GM12801 (cell line): ENCODE measurements around the gene DIP2C.

Experiments used
- CTCF ChIP-seq: IDR thresholded peaks from one replicate; pipeline ENCODE4 v1.5.1; 2011; ENCODE audit warnings: control low read depth; ENCODE audit not compliant: insufficient read length; ENCODE audit errors: extremely low read depth

The DIP2C gene

GRCh38 chr10:490891-491571 is 198.4 kb downstream of the DIP2C start:
- no peak for TF ChIP-seq CTCF

DNA sequence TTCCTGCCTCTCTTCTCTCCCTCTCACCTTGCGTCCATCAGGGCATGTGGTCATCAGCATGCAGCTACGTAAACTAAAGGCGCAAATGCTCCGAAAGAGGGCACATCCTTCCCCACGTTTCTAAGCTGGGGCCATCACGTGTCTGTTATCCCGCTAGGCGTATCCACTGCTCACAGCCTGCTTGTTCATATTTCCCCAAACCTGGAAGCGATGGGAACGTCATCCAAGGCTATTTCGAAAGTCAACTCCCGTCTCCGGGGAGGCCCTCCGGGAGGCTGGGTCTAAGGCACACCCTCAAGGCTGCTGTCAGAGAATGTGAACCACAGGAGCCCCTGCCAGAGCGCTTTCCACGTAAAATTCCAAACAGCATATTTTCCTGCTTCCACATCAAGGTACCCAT is 199.2 kb downstream of the DIP2C start:
- no peak for TF ChIP-seq CTCF

DNA sequence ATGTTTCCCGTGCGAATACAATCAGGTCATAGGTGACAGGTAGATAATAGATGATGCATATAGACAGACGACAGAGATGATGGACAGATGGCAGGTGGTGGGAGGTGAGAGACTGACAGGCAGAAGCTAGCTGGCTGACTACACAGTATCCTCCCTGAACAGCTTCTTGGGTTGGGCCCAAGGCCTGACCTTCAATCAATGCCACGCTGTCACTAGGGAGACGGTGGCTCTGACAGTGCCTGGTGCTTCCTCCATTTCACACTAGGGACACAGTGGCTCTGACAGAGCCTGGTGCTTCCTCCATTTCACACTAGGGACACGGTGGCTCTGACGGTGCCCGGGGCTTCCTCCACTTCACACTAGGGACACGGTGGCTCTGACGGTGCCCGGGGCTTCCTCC is 200.1 kb downstream of the DIP2C start:
- TF ChIP-seq CTCF = no peak

GRCh38 chr10:488933-489215 is 200.6 kb downstream of the DIP2C start:
- no peak for TF ChIP-seq CTCF

DNA sequence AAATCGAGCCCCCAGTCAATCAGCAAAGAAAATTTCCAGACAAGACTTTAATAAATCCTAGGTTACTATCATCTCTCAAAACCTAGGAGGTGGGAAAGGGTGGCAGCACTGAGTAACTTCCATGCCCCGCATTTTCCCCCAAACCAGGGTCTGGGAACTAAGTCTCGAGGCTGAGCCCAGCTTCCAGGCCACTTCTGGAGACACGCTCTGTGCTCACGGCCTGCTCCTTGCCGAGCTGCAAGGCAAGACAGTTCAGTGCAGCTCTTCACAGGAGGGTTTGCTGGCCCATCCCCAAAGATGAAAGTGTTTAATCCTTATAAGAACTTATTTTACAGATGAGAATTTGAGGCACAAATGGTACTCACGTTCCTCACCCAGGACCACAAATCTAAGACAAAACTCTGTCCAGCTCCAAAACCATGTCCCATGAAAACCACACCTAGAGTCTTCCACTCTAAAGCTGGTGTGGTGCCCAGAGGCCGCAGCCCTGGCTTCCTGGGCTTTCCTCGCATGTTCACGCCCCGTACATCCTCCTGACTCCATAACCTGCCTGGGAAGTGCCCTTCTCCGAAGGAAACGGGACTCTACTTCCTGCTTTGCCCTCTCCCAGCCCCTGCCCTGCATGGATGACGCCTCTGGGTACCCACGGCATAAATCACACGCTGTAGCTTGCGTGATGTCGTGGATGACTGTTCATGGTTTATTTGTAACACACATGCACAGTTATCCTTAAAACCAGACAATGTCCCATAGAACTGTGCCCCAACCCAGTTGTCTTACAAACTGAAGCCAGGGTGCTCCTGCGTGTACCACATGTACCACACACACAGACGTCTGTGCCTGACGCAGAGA is 201.2 kb downstream of the DIP2C start:
- TF ChIP-seq CTCF = no peak

DNA sequence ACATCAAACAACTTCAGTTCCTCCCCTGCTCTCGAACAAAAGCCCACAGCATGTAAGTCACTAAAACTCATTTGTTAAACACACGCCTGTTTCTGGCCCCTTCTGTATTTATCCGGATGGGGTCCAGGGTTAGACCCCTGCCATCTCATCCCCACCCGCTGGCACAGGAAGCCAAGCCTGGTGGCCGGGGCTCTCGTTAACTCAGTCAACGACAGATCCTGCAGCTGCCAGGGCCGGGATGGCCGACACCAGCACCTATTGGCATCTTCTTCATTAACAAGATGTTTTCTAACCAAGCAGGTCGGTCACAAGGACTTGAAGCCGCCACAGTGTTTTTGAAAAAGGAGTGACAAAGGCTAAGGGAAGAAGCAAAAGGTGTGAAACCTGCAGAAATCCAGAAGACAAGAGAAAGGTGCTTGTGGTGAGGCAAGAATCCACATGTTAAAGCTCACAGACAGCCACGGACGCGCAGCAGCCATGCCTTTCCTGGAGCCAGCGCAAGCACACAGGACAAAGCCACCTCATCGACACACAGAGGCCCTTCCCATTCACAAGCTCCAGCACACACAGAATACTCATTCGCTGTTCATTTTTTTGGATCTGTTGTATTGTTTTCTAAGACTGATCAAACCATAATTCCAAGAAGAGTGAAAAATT is 202.7 kb downstream of the DIP2C start:
- TF ChIP-seq CTCF = no peak

DNA sequence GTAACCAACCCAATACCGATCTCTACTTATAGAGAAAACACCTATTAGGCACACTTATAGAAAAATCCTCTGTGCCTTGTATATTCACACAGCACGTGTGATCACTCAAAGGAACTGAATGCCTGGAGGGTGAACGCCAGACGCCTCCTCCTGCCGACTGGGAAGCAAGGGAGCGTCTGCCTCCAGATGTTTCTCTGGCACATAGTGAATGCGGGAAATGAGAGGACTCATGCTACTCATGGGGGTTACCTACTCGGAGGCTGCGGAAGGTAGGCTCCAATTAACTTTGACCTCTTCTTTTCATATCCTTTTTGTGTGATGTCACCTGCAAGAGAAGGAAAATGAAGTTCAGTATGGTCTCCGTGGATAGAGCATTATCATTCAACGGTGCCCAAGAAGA is 203.3 kb downstream of the DIP2C start:
- TF ChIP-seq CTCF = no peak
